GM15510 (cell line): Measurements from ENCODE around the gene KLRC4.

Experiments used
- POLR2A ChIP-seq: IDR thresholded peaks from 3 replicates; pipeline ENCODE4 v1.6.1; 2011; ENCODE audit warnings: borderline replicate concordance; ENCODE audit not compliant: insufficient read length; ENCODE audit errors: extremely low read depth

The KLRC4 gene

GRCh38 chr12:10395390-10395998 lies 14.1 kb downstream of the KLRC4 start:
- TF ChIP-seq POLR2A, result no peak

GRCh38 chr12:10393291-10393690 lies 16.3 kb downstream of the KLRC4 start:
- no peak for TF ChIP-seq POLR2A

GRCh38 chr12:10392394-10392930 lies 17.1 kb downstream of the KLRC4 start:
- no peak for TF ChIP-seq POLR2A

- no peak for TF ChIP-seq POLR2A
These were observed 19.7 kb downstream of the KLRC4 start, which contains the start of gene KLRK1 for GRCh38 chr12:10389904-10390303. KLRK1 (minus strand) TSS chr12:10390041; CDS start chr12:10388810, 1,231 bp downstream.

- no peak for TF ChIP-seq POLR2A
These were observed 20.7 kb downstream of the KLRC4 start for GRCh38 chr12:10388624-10389413.

- no peak for TF ChIP-seq POLR2A
These were observed 22.7 kb downstream of the KLRC4 start for GRCh38 chr12:10386857-10387256.

- no peak for TF ChIP-seq POLR2A
These were observed 24.4 kb downstream of the KLRC4 start for GRCh38 chr12:10385166-10385613.

GRCh38 chr12:10384191-10384590 lies 25.4 kb downstream of the KLRC4 start:
- no peak for TF ChIP-seq POLR2A

- TF ChIP-seq POLR2A, result no peak
These were observed 27.5 kb downstream of the KLRC4 start for GRCh38 chr12:10381928-10382628.

GRCh38 chr12:10374624-10375018 lies 34.9 kb downstream of the KLRC4 start:
- TF ChIP-seq POLR2A, result no peak

- no peak for TF ChIP-seq POLR2A
These were observed 37.0 kb downstream of the KLRC4 start for GRCh38 chr12:10372559-10372958.

GRCh38 chr12:10369557-10370415 lies 39.8 kb downstream of the KLRC4 start:
- no peak for TF ChIP-seq POLR2A

GRCh38 chr12:10368206-10369171 lies 41.1 kb downstream of the KLRC4 start:
- TF ChIP-seq POLR2A, result no peak
